AG04450 (cell line): ENCODE data around the gene TJP2. TPM values are rescaled to one million over a fixed set of nuclear protein-coding genes. Genes with fewer than 3 reads are reported as not detected.

Source experiments
- CTCF ChIA-PET: fragments of 300-600, 350-600 bp; formaldehyde crosslinking; extraction: SDS; loops from one replicate; lab custom pipeline; 2022; ENCODE audit warnings: antibody characterized with exemption, inconsistent platforms; lab: Charles Lee
- POLR2A ChIA-PET: fragments of 350-600 bp; formaldehyde crosslinking; extraction: SDS; loops from one replicate; lab custom pipeline; 2021; ENCODE audit warnings: antibody characterized with exemption, inconsistent platforms; lab: Yijun Ruan, JAX
- DNase-seq: peaks from one replicate; pipeline ENCODE4 v3.0.0-alpha.2; 2011; ENCODE audit warnings: low read depth, low spot score
- H3K27ac ChIP-seq: one replicate; pipeline ENCODE4 v1.5.1; 2012; ENCODE audit warnings: low read depth, low read length, control low read depth
- H3K27me3 ChIP-seq: one replicate; pipeline ENCODE4 v1.6.0; 2012; ENCODE audit warnings: low read length; ENCODE audit not compliant: control insufficient read depth, insufficient read depth
- H3K4me3 ChIP-seq: 2 replicates; pipeline ENCODE4 v1.5.1; 2011; ENCODE audit warnings: mild to moderate bottlenecking, low read depth, low read length, control low read depth
- H3K9me3 ChIP-seq: 2 replicates; pipeline ENCODE4 v1.5.1; 2012; ENCODE audit warnings: low read length; ENCODE audit not compliant: control insufficient read depth, insufficient read depth
- CTCF ChIP-seq: IDR thresholded peaks from 2 replicates; pipeline ENCODE4 v1.5.1; 2011; ENCODE audit warnings: low read depth, low read length, control low read depth, inconsistent platforms
- polyA plus RNA-seq: library from polyadenylated mRNA; depleted of rRNA; stranded (reverse); fragments of >200 nt; gene quantifications from 2 replicates; pipeline ENCODE4 v1.2.3, GENCODE V29; 2011

The TJP2 gene
- polyA plus RNA-seq, 1 experiment, result 50.0 TPM

GRCh38 chr9:69170231-69170630 lies 3.8 kb upstream of the TJP2 start:
- H3K27me3 ChIP-seq, result no peaks in the 10 kb centered on the region
- no peak overlapping the region for H3K27ac ChIP-seq
- CTCF ChIA-PET, result interaction anchor here (0.7 to 1.8 kb wide), 2 partner anchors 12 to 15 kb away, joined by 3 to 12 read pairs; no protein-coding TSS in a partner anchor
- TF ChIP-seq CTCF, result no peak
- no peak overlapping the region for H3K4me3 ChIP-seq
- no peaks in the 10 kb centered on the region for H3K9me3 ChIP-seq
- no peak for DNase-seq
- POLR2A ChIA-PET, result no interaction called here

- no peak overlapping the region for H3K4me3 ChIP-seq
- DNase-seq, result peak; percentile 43
- H3K27ac ChIP-seq, result peak overlapping the region; percentile 70
- POLR2A ChIA-PET, result no interaction called here
- no peak for TF ChIP-seq CTCF
- H3K27me3 ChIP-seq, result no peaks in the 10 kb centered on the region
- CTCF ChIA-PET, result interaction anchor here (0.7 to 1.8 kb wide), 2 partner anchors 13 to 15 kb away, joined by 3 to 12 read pairs; no protein-coding TSS in a partner anchor
- no peaks in the 10 kb centered on the region for H3K9me3 ChIP-seq
Measured at GRCh38 chr9:69171049-69171448, 3.0 kb upstream of the TJP2 start.

GRCh38 chr9:69171517-69171916 lies 2.6 kb upstream of the TJP2 start:
- DNase-seq, result no peak
- no peaks in the 10 kb centered on the region for H3K27me3 ChIP-seq
- H3K4me3 ChIP-seq, result no peak overlapping the region
- POLR2A ChIA-PET, result no interaction called here
- peak overlapping the region; percentile 70 for H3K27ac ChIP-seq
- no peaks in the 10 kb centered on the region for H3K9me3 ChIP-seq
- no peak for TF ChIP-seq CTCF
- CTCF ChIA-PET, result interaction anchor here (1.4 to 1.8 kb wide), 2 partner anchors 13 to 118 kb away, joined by 4 to 12 read pairs; no protein-coding TSS in a partner anchor

GRCh38 chr9:69172895-69173294 lies 1.2 kb upstream of the TJP2 start:
- Histone ChIP-seq H3K4me3 (no peak overlapping the region), H3K27me3 (no peaks in the 10 kb centered on the region), H3K27ac (no peak overlapping the region), H3K9me3 (no peaks in the 10 kb centered on the region)
- ChIA-PET CTCF (interaction anchor here (1.4 kb wide), 1 partner anchor 119 kb away, joined by 4 read pairs; no protein-coding TSS in a partner anchor), POLR2A (interaction anchor here (1.3 kb wide), 1 partner anchor 75 kb away, joined by 3 read pairs; no protein-coding TSS in a partner anchor)
- no peak for TF ChIP-seq CTCF
- DNase-seq, result no peak

- Histone ChIP-seq H3K9me3 (no peaks in the 10 kb centered on the region), H3K27ac (peak overlapping the region; percentile 4), H3K4me3 (peak overlapping the region; percentile 87), H3K27me3 (no peaks in the 10 kb centered on the region)
- no peak for TF ChIP-seq CTCF
- ChIA-PET CTCF (no interaction called here), POLR2A (interaction anchor here (1.3 kb wide), 1 partner anchor 75 kb away, joined by 3 read pairs; no protein-coding TSS in a partner anchor)
- no peak for DNase-seq
Measured at GRCh38 chr9:69173497-69173890, 583 bp upstream of the TJP2 start.
